ENCODE data around the gene ESD. TPM values are rescaled to one million over a fixed set of nuclear protein-coding genes. Genes with fewer than 3 reads are reported as not detected.

Gene ESD
- total and polyA plus RNA-seq, 2 experiments from 2014 or later: 61.0 to 123 TPM

- Mint-ChIP-seq H3K4me1 (peaks cover 4% of the 10 kb centered on the region; the same call in 1 of the 3 replicates), H3K27ac (no peak overlapping the region), H3K27me3 (ENCODE audit: insufficient read depth, low read depth, poor library complexity) (peaks cover 1% of the 10 kb centered on the region), H3K36me3 (ENCODE audit: low read depth) (peaks cover 30% of the 10 kb centered on the region; the same call in 2 of the 3 replicates), H3K4me3 (no peak overlapping the region), H3K9me3 (no peaks in the 10 kb centered on the region)
- Histone ChIP-seq H3F3A (replicated peaks; ENCODE audit: low read depth) (no peaks in the 10 kb centered on the region), H2AFZ (no peak overlapping the region), H3K9me2 (ENCODE audit: insufficient read depth) (no peaks in the 10 kb centered on the region), H3K27ac (ENCODE audit: low read depth) (no peak overlapping the region), H3K79me2 (replicated peaks; ENCODE audit: insufficient read depth) (no peaks in the 10 kb centered on the region), H3K27me3 (ENCODE audit: insufficient read depth) (no peaks in the 10 kb centered on the region), H3K4me2 (no peak overlapping the region), H3K4me3 (no peak overlapping the region), H3K36me3 (ENCODE audit: insufficient read depth) (peaks cover 11% of the 10 kb centered on the region; the same call in 1 of the 2 replicates), H3K4me1 (ENCODE audit: insufficient read depth) (no peaks in the 10 kb centered on the region), H4K20me1 (replicated peaks; ENCODE audit: insufficient read depth) (no peaks in the 10 kb centered on the region)
- DNase-seq (ENCODE audit: low spot score) (no peak), ATAC-seq (no peak)
- TF ChIP-seq CREB1 (CRISPR knock-in tag; IDR thresholded peaks at IDR 0.05; ENCODE audit: low read depth) (no peak), ETS1 (IDR thresholded peaks at IDR 0.05) (no peak), ZNF462 (CRISPR knock-in tag; IDR thresholded peaks at IDR 0.05) (no peak), STAT1 (IDR thresholded peaks at IDR 0.05; ENCODE audit: unreplicated experiment) (no peak), JUNB (IDR thresholded peaks at IDR 0.05; ENCODE audit: unreplicated experiment) (no peak), EZH2 (IDR thresholded peaks at IDR 0.05; ENCODE audit: low read depth, unreplicated experiment) (no peak), ZNF331 (CRISPR knock-in tag; IDR thresholded peaks at IDR 0.05; ENCODE audit: low read depth) (no peak), CTCF (conservative IDR thresholded peaks at IDR 0.05; ENCODE audit: low read depth in 2 of 2) (no peak)
Observed at GRCh38 chr13:46773541-46773940, 23.4 kb downstream of the ESD start.
